Measurements from ENCODE around the gene TEX44. TPM values are rescaled to one million over a fixed set of nuclear protein-coding genes. Genes with fewer than 3 reads are reported as not detected.

Gene TEX44
- polyA plus RNA-seq, 1 experiment = not detected

DNA sequence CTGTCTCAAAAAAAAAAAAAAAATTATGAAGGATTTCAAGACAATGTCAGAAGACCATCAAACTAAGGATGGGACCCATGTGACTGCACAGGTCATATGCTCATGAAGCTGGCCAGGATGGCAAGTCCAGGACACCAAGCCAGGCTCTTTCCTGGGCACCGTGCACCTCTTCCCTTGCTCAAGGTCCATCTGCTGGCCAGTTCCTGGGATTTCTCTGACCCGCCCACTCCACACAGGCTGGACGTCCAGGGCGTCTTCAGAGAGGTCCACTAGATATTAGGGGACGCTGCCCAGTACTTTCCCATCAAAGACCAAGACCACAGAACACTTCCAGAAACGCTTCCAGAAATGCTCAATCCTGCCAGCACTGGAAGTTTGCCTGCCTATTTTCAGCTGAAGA is 14.3 kb downstream of the TEX44 start:
- H3K36me3 ChIP-seq (ENCODE audit: control insufficient read depth, insufficient read depth, low read length) = no peaks in the 10 kb centered on the region
- no peak for DNase-seq (ENCODE audit: low read depth)
- no peak overlapping the region for H3K4me3 ChIP-seq (ENCODE audit: low read depth, low read length)
- TF ChIP-seq, protein P1, sequence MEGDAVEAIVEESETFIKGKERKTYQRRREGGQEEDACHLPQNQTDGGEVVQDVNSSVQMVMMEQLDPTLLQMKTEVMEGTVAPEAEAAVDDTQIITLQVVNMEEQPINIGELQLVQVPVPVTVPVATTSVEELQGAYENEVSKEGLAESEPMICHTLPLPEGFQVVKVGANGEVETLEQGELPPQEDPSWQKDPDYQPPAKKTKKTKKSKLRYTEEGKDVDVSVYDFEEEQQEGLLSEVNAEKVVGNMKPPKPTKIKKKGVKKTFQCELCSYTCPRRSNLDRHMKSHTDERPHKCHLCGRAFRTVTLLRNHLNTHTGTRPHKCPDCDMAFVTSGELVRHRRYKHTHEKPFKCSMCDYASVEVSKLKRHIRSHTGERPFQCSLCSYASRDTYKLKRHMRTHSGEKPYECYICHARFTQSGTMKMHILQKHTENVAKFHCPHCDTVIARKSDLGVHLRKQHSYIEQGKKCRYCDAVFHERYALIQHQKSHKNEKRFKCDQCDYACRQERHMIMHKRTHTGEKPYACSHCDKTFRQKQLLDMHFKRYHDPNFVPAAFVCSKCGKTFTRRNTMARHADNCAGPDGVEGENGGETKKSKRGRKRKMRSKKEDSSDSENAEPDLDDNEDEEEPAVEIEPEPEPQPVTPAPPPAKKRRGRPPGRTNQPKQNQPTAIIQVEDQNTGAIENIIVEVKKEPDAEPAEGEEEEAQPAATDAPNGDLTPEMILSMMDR (IDR thresholded peaks at IDR 0.05; ENCODE audit: insufficient read depth, low read depth, low read length) = no peak
- POLR2A ChIA-PET = no interaction called here
- CTCF ChIA-PET = interaction anchor here (0.6 to 15.9 kb wide), 7 partner anchors 10 to 108 kb away, joined by 3 to 409 read pairs (median 6); no protein-coding TSS in a partner anchor
- no peaks in the 10 kb centered on the region for H3K27me3 ChIP-seq (ENCODE audit: control insufficient read depth, insufficient read depth, low read length)

DNA sequence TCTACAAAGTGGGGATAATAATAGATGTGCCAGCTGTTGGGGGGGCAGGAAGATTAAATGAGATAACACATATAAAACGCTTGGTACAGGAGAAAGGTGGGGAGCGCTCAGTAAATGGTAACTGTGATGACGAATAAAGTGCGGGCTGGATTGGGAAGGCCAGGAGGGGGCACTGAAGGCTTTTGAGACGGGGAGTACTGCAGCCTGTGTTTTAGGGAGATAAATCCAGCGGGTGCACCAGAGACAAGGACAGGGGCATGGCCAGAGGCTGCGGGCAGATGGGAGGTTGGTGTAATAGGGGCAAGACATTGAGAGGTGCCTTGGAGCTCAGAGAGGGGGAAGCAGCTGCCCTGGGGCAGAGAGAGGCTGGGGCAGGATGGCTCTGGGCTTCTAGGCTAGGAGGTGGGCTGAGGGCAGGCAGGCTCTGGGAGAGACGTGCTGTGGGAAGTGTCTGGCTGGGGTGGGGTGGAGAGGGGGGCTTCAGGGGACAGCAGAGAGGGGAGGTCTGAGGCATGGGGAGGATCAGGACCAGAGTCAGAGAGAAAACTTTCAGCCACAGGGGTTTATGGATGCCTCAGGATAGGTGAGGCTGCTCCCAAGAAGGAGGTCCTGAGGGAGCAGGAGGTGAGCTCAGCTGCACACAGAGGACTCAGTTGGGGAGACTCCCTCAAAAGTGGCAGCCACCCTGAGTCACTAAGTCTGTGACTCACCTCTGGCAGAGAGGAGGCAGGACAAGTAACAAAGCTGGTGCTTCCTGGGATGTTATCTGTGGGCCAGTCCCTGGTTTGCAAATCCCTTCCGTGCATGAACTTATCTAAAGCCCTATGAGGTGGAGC is 18.8 kb downstream of the TEX44 start:
- ChIA-PET POLR2A (interaction anchor here (0.7 kb wide), 1 partner anchor 14 kb away, joined by 3 read pairs; no protein-coding TSS in a partner anchor), CTCF (interaction anchor here (0.6 to 15.9 kb wide), 22 partner anchors 10 to 113 kb away, joined by 3 to 409 read pairs (median 6); no protein-coding TSS in a partner anchor)
- peak; percentile 31 for DNase-seq (ENCODE audit: low read depth)
- H3K36me3 ChIP-seq (ENCODE audit: control insufficient read depth, insufficient read depth, low read length) = no peaks in the 10 kb centered on the region
- TF ChIP-seq, protein P1 (IDR thresholded peaks at IDR 0.05; ENCODE audit: insufficient read depth, low read depth, low read length) = no peak
- no peaks in the 10 kb centered on the region for H3K27me3 ChIP-seq (ENCODE audit: control insufficient read depth, insufficient read depth, low read length)
- no peak overlapping the region for H3K4me3 ChIP-seq (ENCODE audit: low read depth, low read length)

GRCh38 chr2:231612109-231612455 is 19.4 kb downstream of the TEX44 start:
- no peak overlapping the region for H3K4me3 ChIP-seq (ENCODE audit: low read depth, low read length)
- CTCF ChIA-PET = interaction anchor here (0.6 to 15.9 kb wide), 21 partner anchors 10 to 112 kb away, joined by 3 to 409 read pairs (median 6); no protein-coding TSS in a partner anchor
- H3K27me3 ChIP-seq (ENCODE audit: control insufficient read depth, insufficient read depth, low read length) = no peaks in the 10 kb centered on the region
- H3K36me3 ChIP-seq (ENCODE audit: control insufficient read depth, insufficient read depth, low read length) = no peaks in the 10 kb centered on the region
- TF ChIP-seq, protein P1 (IDR thresholded peaks at IDR 0.05; ENCODE audit: insufficient read depth, low read depth, low read length) = no peak
- DNase-seq (ENCODE audit: low read depth) = peak; percentile 37
- POLR2A ChIA-PET = interaction anchor here (0.7 kb wide), 1 partner anchor 15 kb away, joined by 3 read pairs; no protein-coding TSS in a partner anchor

- Histone ChIP-seq H3K27me3 (ENCODE audit: control insufficient read depth, insufficient read depth, low read length) (no peaks in the 10 kb centered on the region), H3K36me3 (ENCODE audit: control insufficient read depth, insufficient read depth, low read length) (no peaks in the 10 kb centered on the region), H3K4me3 (ENCODE audit: low read depth, low read length) (no peak overlapping the region)
- DNase-seq (ENCODE audit: low read depth) = peak; percentile 74
- TF ChIP-seq, protein P1 (IDR thresholded peaks at IDR 0.05; ENCODE audit: insufficient read depth, low read depth, low read length) = peak; percentile 97
- CTCF ChIA-PET = interaction anchor here (0.8 to 15.9 kb wide), 25 partner anchors 7 to 102 kb away, joined by 3 to 409 read pairs (median 5); partner anchors contain the start of gene PTMA
- POLR2A ChIA-PET = interaction anchor here (1.6 kb wide), 1 partner anchor 61 kb away, joined by 4 read pairs; no protein-coding TSS in a partner anchor
These were observed 20.0 kb downstream of the TEX44 start for GRCh38 chr2:231612456-231613330.
